Measurements from ENCODE around the gene DAO.

DNA sequence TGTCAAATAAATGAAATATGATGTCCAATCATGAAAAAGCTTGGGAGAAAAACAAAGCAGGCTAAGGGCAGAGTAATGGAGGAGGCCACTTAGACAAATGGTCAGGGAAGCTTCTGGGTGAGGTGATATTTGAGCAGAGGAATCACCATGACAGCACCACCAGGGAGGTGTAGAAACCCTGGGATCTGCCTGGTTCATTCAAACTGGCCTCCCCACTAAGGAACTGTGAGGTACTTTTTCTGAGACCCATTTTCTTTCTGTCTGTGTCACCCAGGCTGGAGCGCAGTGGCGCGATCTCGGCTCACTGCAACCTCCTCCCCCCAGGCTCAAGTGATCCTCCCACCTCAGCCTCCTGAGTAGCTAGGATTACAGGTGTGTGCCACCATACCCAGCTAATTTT lies 14.7 kb upstream of the DAO start:
- TF ChIP-seq, protein P1, sequence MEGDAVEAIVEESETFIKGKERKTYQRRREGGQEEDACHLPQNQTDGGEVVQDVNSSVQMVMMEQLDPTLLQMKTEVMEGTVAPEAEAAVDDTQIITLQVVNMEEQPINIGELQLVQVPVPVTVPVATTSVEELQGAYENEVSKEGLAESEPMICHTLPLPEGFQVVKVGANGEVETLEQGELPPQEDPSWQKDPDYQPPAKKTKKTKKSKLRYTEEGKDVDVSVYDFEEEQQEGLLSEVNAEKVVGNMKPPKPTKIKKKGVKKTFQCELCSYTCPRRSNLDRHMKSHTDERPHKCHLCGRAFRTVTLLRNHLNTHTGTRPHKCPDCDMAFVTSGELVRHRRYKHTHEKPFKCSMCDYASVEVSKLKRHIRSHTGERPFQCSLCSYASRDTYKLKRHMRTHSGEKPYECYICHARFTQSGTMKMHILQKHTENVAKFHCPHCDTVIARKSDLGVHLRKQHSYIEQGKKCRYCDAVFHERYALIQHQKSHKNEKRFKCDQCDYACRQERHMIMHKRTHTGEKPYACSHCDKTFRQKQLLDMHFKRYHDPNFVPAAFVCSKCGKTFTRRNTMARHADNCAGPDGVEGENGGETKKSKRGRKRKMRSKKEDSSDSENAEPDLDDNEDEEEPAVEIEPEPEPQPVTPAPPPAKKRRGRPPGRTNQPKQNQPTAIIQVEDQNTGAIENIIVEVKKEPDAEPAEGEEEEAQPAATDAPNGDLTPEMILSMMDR (IDR thresholded peaks at IDR 0.05), result no peak
- no peak for TF ChIP-seq POLR2A (IDR thresholded peaks at IDR 0.05)
